Activated CD4-positive, CD25-positive, alpha-beta regulatory T cell (primary cell): Measurements from ENCODE around the gene GPR180.
A peak's percentile ranks its signal among the peaks of the same experiment; 100 is the strongest.

Experiments used
- DNase-seq, 4 experiments: peaks; one replicate each; lab custom pipeline; 2025; lab: John Stamatoyannopoulos, UW

Gene GPR180

GRCh38 chr13:94656176-94656575 is 54.5 kb downstream of the GPR180 start:
- no peak for DNase-seq

DNA sequence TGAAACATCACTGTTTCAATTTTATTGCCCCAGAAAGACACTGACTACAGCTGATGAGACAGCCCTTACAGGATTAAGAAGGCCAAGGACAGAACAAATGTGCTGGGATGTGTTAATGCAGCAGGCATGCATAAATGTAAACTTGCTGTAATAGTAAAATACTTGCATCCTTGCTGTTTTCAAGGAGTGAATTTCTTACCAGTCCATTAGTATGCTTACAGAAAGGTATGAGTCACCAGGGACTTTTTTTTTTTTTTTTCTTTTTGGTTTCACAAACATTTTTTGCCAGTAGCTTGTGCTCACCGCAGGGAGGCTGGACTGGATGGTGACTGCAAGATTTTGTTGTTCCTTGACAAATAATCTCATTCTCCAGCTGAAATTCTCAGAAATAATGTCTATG is 55.1 kb downstream of the GPR180 start:
- DNase-seq: no peak

GRCh38 chr13:94657167-94657566 is 55.5 kb downstream of the GPR180 start:
- DNase-seq: no peak

GRCh38 chr13:94658926-94659597 is 57.4 kb downstream of the GPR180 start:
- no peak for DNase-seq

DNA sequence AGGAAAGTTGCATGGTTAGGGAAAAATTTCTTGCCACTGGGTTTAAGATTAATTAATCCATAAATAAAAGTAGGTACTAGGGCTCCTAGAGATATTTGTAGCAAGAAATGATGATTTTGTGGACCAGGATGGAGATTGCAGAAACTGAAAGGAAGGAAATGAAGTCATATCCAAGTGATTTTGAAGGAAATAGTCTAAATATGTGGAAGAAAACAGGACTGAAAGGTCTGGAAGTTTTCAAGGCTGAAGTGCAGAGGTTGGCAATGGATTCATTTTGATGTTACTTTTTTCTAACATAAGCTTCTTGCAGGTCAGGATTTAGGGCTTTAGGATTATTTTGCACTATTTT is 57.9 kb downstream of the GPR180 start:
- no peak for DNase-seq

DNA sequence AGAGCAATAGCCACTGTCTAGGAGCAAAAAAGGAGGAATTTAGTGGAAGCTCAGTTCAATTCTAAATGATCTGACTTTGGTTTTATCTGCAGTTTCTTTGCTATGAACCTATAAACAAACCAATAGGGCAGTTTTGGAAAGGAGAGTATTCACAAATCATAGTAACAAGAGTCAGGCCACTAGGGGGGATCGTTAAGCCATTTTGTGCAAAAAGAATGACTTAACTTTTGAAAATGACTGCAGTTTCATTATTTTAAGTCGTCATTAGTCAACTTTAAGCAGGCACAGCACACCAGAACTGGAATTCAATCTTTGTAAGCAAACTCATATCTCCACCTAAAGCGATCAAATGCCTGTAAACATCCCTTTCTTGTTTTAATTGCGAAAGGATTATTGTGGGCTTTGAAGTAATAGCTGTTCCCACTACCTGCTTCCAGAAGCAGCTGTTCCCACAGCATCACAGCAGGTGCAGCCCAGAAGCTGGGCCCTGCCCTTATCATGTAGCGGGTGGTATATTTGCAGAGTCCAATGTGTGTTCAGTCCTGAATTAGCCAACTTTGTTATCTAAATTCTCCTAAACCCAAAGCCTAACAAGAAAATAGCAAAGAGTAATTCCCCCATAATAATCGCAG is 59.2 kb downstream of the GPR180 start:
- no peak for DNase-seq

GRCh38 chr13:94661406-94661805 is 59.7 kb downstream of the GPR180 start:
- no peak for DNase-seq

- DNase-seq: no peak
These were observed 60.8 kb downstream of the GPR180 start for GRCh38 chr13:94662274-94662945.

DNA sequence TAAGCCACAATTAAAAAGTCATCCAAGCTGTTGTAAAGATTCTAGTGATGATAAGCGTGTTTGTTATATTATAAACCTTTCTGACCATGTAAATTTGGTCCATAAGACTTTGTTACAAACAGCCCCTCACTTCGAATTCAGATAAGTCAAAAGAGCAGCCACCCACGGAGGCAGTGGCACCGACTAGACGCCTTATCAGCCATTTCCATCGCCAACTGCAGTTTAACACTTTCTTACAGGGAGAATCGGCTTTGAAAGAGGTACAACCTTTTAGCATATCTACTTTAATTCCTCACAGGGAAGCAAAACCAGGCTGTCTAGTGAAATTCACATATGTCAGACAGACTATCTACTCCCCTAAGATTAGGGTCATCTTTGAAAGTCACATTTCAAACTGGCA is 63.2 kb downstream of the GPR180 start:
- DNase-seq: no peak

- no peak for DNase-seq
These were observed 64.4 kb downstream of the GPR180 start for GRCh38 chr13:94666065-94666464.

GRCh38 chr13:94667190-94667589 is 65.5 kb downstream of the GPR180 start:
- no peak for DNase-seq

GRCh38 chr13:94672400-94672799 is 70.7 kb downstream of the GPR180 start:
- no peak for DNase-seq

DNA sequence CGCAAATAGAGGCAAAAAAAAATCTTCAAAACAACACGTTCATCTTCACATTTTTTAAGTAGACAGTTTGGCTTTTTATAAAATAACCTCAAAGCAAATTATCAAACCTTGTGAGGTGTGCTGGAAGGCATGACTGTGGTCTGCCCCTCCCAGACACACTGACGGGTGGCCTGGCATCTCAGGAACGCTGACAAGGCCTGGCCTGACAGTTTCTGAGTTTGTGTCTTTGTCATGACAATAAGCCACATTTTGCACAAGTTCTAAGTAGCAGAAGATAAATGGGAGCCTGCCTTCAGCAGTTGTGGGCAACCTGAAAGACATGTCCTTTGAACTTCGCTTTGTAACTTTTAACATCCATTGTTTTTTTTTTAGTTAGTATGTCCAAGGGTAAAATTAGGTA is 72.2 kb downstream of the GPR180 start:
- no peak for DNase-seq

- DNase-seq: peak in 1 of 4 experiments; percentile 15
These were observed 73.1 kb downstream of the GPR180 start for GRCh38 chr13:94674609-94675348.

- DNase-seq: no peak
These were observed 76.1 kb downstream of the GPR180 start for GRCh38 chr13:94677799-94678198.

DNA sequence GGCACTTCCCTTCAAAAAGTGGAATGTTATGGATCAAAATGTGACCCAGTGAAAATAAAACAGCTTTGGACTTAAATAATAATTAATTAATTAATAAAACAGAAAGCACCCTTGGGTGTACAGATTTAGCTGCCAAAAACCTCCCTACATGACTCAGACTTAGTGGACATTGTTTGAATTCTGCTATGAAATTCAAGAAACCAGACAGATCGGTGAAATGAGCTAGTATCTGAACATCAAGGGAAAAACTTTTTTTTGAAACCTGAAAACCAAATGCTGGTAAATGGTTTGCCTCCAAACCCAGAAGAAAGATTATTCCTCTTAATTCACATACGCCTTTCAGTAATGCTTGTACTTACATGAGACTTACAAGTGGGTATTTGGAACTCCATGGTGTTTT is 77.2 kb downstream of the GPR180 start:
- no peak for DNase-seq

DNA sequence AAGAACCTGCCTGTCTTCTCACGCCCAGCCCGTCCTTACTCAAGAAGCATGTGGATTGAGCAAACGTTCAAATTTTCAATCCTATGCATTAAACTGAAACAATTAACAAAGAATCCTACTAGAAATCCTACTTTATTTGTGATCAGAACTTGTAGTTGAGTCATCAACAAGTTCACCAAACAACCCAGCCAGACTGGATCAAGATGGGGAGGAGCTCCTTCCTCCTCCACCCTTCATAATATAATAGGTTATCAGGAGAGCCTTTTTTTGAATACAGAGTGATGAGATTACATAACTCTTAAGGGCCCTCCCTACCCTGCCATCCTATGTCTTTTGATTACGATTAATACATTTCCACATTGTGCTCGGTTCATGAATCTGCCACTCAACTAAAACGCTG is 78.0 kb downstream of the GPR180 start:
- no peak for DNase-seq

DNA sequence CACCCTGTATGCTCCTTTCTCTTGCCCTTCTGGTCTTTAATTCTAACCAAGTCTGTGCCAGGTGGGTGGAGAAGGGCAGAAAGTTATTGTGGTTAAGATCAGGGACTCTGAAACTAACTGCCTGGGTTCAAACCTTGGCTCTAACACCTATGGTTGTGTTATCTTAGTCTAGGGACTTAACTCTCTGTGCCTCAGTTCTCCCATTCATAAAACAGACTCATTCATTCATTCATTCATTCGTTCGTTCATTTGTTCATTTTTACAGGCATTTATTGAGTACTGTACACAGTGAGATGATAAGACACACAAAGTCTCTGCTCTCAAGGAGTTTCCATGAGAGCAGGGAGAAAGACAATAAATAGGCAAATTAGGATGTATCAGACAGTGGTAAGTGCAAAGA is 80.6 kb downstream of the GPR180 start:
- no peak for DNase-seq

GRCh38 chr13:94683409-94683808 is 81.8 kb downstream of the GPR180 start:
- no peak for DNase-seq
